ENCODE results near the gene CUL3.
"Not testable (repeated sequence)": the region's sequence is repeated elsewhere in the genome, so short reads cannot be mapped to it uniquely, and the experiment has no call there.

CUL3 gene

GRCh38 chr2:224602778-224603375 lies 17.7 kb upstream of the CUL3 start:
- not testable (repeated sequence) for H3K36me3 ChIP-seq (ENCODE audit: insufficient read depth, low read length); H2AFZ ChIP-seq (ENCODE audit: low read length, unreplicated experiment); H3K79me2 ChIP-seq (ENCODE audit: control insufficient read depth, insufficient read depth, low read length, unreplicated experiment); H3K27ac ChIP-seq (ENCODE audit: low read depth, low read length); H3K4me1 ChIP-seq (ENCODE audit: control insufficient read depth, insufficient read depth, low read length, unreplicated experiment); H3K4me3 ChIP-seq (ENCODE audit: low read depth, low read length); H3K27me3 ChIP-seq (ENCODE audit: insufficient read depth, low read length)

- H3K36me3 ChIP-seq (ENCODE audit: insufficient read depth, low read length): no peaks in the 10 kb centered on the region
- no peak overlapping the region for H3K27ac ChIP-seq (ENCODE audit: low read depth, low read length)
- H2AFZ ChIP-seq (ENCODE audit: low read length, unreplicated experiment): no peak overlapping the region
- H3K4me1 ChIP-seq (ENCODE audit: control insufficient read depth, insufficient read depth, low read length, unreplicated experiment): no peaks in the 10 kb centered on the region
- H3K4me3 ChIP-seq (ENCODE audit: low read depth, low read length): no peak overlapping the region
- no peaks in the 10 kb centered on the region for H3K79me2 ChIP-seq (ENCODE audit: control insufficient read depth, insufficient read depth, low read length, unreplicated experiment)
- H3K27me3 ChIP-seq (ENCODE audit: insufficient read depth, low read length): no peaks in the 10 kb centered on the region
Observed at GRCh38 chr2:224601923-224602322, 16.8 kb upstream of the CUL3 start.

- H3K27ac ChIP-seq (ENCODE audit: low read depth, low read length): no peak overlapping the region
Observed at GRCh38 chr2:224598678-224599077, 13.5 kb upstream of the CUL3 start.

GRCh38 chr2:224596289-224596688 lies 11.1 kb upstream of the CUL3 start:
- Histone ChIP-seq H3K27ac (ENCODE audit: low read depth, low read length) (no peak overlapping the region), H3K27me3 (ENCODE audit: insufficient read depth, low read length) (no peaks in the 10 kb centered on the region), H3K4me3 (ENCODE audit: low read depth, low read length) (no peak overlapping the region), H3K79me2 (ENCODE audit: control insufficient read depth, insufficient read depth, low read length, unreplicated experiment) (no peaks in the 10 kb centered on the region), H3K4me1 (ENCODE audit: control insufficient read depth, insufficient read depth, low read length, unreplicated experiment) (no peaks in the 10 kb centered on the region), H3K36me3 (ENCODE audit: insufficient read depth, low read length) (no peaks in the 10 kb centered on the region), H2AFZ (ENCODE audit: low read length, unreplicated experiment) (no peak overlapping the region)

More at GRCh38 chr2:224598678-224599077, 13.5 kb upstream of the CUL3 start:
- H3K4me1 ChIP-seq (ENCODE audit: control insufficient read depth, insufficient read depth, low read length, unreplicated experiment): no peaks in the 10 kb centered on the region
- H3K79me2 ChIP-seq (ENCODE audit: control insufficient read depth, insufficient read depth, low read length, unreplicated experiment): no peaks in the 10 kb centered on the region
- H3K4me3 ChIP-seq (ENCODE audit: low read depth, low read length): no peak overlapping the region
- H3K27me3 ChIP-seq (ENCODE audit: insufficient read depth, low read length): no peaks in the 10 kb centered on the region
- H2AFZ ChIP-seq (ENCODE audit: low read length, unreplicated experiment): no peak overlapping the region
- no peaks in the 10 kb centered on the region for H3K36me3 ChIP-seq (ENCODE audit: insufficient read depth, low read length)

GRCh38 chr2:224595518-224595917 lies 10.4 kb upstream of the CUL3 start:
- Histone ChIP-seq H3K79me2 (ENCODE audit: control insufficient read depth, insufficient read depth, low read length, unreplicated experiment) (no peaks in the 10 kb centered on the region), H3K27ac (ENCODE audit: low read depth, low read length) (no peak overlapping the region), H3K27me3 (ENCODE audit: insufficient read depth, low read length) (no peaks in the 10 kb centered on the region), H3K4me1 (ENCODE audit: control insufficient read depth, insufficient read depth, low read length, unreplicated experiment) (no peaks in the 10 kb centered on the region), H3K36me3 (ENCODE audit: insufficient read depth, low read length) (no peaks in the 10 kb centered on the region), H3K4me3 (ENCODE audit: low read depth, low read length) (no peak overlapping the region), H2AFZ (ENCODE audit: low read length, unreplicated experiment) (no peak overlapping the region)

GRCh38 chr2:224594840-224595239 lies 9.7 kb upstream of the CUL3 start:
- H2AFZ ChIP-seq (ENCODE audit: low read length, unreplicated experiment): no peak overlapping the region
- no peak overlapping the region for H3K27ac ChIP-seq (ENCODE audit: low read depth, low read length)
- H3K4me1 ChIP-seq (ENCODE audit: control insufficient read depth, insufficient read depth, low read length, unreplicated experiment): no peaks in the 10 kb centered on the region
- H3K36me3 ChIP-seq (ENCODE audit: insufficient read depth, low read length): no peaks in the 10 kb centered on the region
- H3K79me2 ChIP-seq (ENCODE audit: control insufficient read depth, insufficient read depth, low read length, unreplicated experiment): no peaks in the 10 kb centered on the region
- H3K4me3 ChIP-seq (ENCODE audit: low read depth, low read length): no peak overlapping the region
- no peaks in the 10 kb centered on the region for H3K27me3 ChIP-seq (ENCODE audit: insufficient read depth, low read length)

GRCh38 chr2:224591220-224591619 lies 6.1 kb upstream of the CUL3 start:
- H3K4me3 ChIP-seq (ENCODE audit: low read depth, low read length): no peak overlapping the region
- H2AFZ ChIP-seq (ENCODE audit: low read length, unreplicated experiment): no peak overlapping the region
- no peak overlapping the region for H3K27ac ChIP-seq (ENCODE audit: low read depth, low read length)
- no peaks in the 10 kb centered on the region for H3K27me3 ChIP-seq (ENCODE audit: insufficient read depth, low read length)
- no peaks in the 10 kb centered on the region for H3K36me3 ChIP-seq (ENCODE audit: insufficient read depth, low read length)
- H3K79me2 ChIP-seq (ENCODE audit: control insufficient read depth, insufficient read depth, low read length, unreplicated experiment): no peaks in the 10 kb centered on the region
- H3K4me1 ChIP-seq (ENCODE audit: control insufficient read depth, insufficient read depth, low read length, unreplicated experiment): no peaks in the 10 kb centered on the region

- peak overlapping the region; percentile 83 for H3K4me3 ChIP-seq (ENCODE audit: low read depth, low read length)
- peaks cover 37% of the 10 kb centered on the region for H3K79me2 ChIP-seq (ENCODE audit: control insufficient read depth, insufficient read depth, low read length, unreplicated experiment)
- H2AFZ ChIP-seq (ENCODE audit: low read length, unreplicated experiment): peak overlapping the region; percentile 80
- peaks cover 3% of the 10 kb centered on the region; the same call in 1 of the 2 replicates for H3K36me3 ChIP-seq (ENCODE audit: insufficient read depth, low read length)
- H3K4me1 ChIP-seq (ENCODE audit: control insufficient read depth, insufficient read depth, low read length, unreplicated experiment): peaks cover 9% of the 10 kb centered on the region
- no peak overlapping the region for H3K27ac ChIP-seq (ENCODE audit: low read depth, low read length)
- H3K27me3 ChIP-seq (ENCODE audit: insufficient read depth, low read length): no peaks in the 10 kb centered on the region
Observed at GRCh38 chr2:224586127-224586695, 1.0 kb upstream of the CUL3 start.

GRCh38 chr2:224584785-224585210 lies 365 bp downstream of the CUL3 start:
- Histone ChIP-seq H3K27ac (ENCODE audit: low read depth, low read length) (peak overlapping the region; percentile 61), H3K4me3 (ENCODE audit: low read depth, low read length) (peak overlapping the region; percentile 78), H3K27me3 (ENCODE audit: insufficient read depth, low read length) (no peaks in the 10 kb centered on the region), H3K79me2 (ENCODE audit: control insufficient read depth, insufficient read depth, low read length, unreplicated experiment) (peaks cover 52% of the 10 kb centered on the region), H3K4me1 (ENCODE audit: control insufficient read depth, insufficient read depth, low read length, unreplicated experiment) (peaks cover 14% of the 10 kb centered on the region), H2AFZ (ENCODE audit: low read length, unreplicated experiment) (peak overlapping the region; percentile 87), H3K36me3 (ENCODE audit: insufficient read depth, low read length) (peaks cover 3% of the 10 kb centered on the region; the same call in 1 of the 2 replicates)

GRCh38 chr2:224584111-224584784 lies 915 bp downstream of the CUL3 start:
- Histone ChIP-seq H3K36me3 (ENCODE audit: insufficient read depth, low read length) (peaks cover 3% of the 10 kb centered on the region; the same call in 1 of the 2 replicates), H3K79me2 (ENCODE audit: control insufficient read depth, insufficient read depth, low read length, unreplicated experiment) (peaks cover 57% of the 10 kb centered on the region), H3K27me3 (ENCODE audit: insufficient read depth, low read length) (no peaks in the 10 kb centered on the region), H3K4me1 (ENCODE audit: control insufficient read depth, insufficient read depth, low read length, unreplicated experiment) (peaks cover 20% of the 10 kb centered on the region), H3K27ac (ENCODE audit: low read depth, low read length) (no peak overlapping the region), H2AFZ (ENCODE audit: low read length, unreplicated experiment) (peak overlapping the region; percentile 30), H3K4me3 (ENCODE audit: low read depth, low read length) (peak overlapping the region; percentile 78)

GRCh38 chr2:224583033-224583432 lies 2.1 kb downstream of the CUL3 start:
- not testable (repeated sequence) for H2AFZ ChIP-seq (ENCODE audit: low read length, unreplicated experiment); H3K27me3 ChIP-seq (ENCODE audit: insufficient read depth, low read length); H3K36me3 ChIP-seq (ENCODE audit: insufficient read depth, low read length); H3K27ac ChIP-seq (ENCODE audit: low read depth, low read length)
- peaks cover 68% of the 10 kb centered on the region for H3K79me2 ChIP-seq (ENCODE audit: control insufficient read depth, insufficient read depth, low read length, unreplicated experiment)
- H3K4me1 ChIP-seq (ENCODE audit: control insufficient read depth, insufficient read depth, low read length, unreplicated experiment): peaks cover 28% of the 10 kb centered on the region
- H3K4me3 ChIP-seq (ENCODE audit: low read depth, low read length): peak overlapping the region; percentile 78
